Duodenal mucosa (tissue), 2 donors: Measurements from ENCODE around the gene THSD7A.

Experiments used
- H3K27ac ChIP-seq: one replicate; pipeline ENCODE4 v1.7.0; 2013; ENCODE audit warnings: low read depth, low read length
- H3K27me3 ChIP-seq, 2 donors: one replicate each; pipeline ENCODE4 v1.7.0; 2013; ENCODE audit warnings: low read length in 2 of 2, control low read depth in 1 of 2; ENCODE audit not compliant: insufficient read depth in 2 of 2, control insufficient read depth in 1 of 2
- H3K36me3 ChIP-seq, 2 donors: one replicate each; pipeline ENCODE4 v1.7.0; 2013; ENCODE audit warnings: low read length in 2 of 2, control low read depth in 1 of 2; ENCODE audit not compliant: insufficient read depth in 2 of 2, control insufficient read depth in 1 of 2
- H3K4me1 ChIP-seq, 2 donors: one replicate each; pipeline ENCODE4 v1.7.0; 2013; ENCODE audit warnings: low read length in 2 of 2, control low read depth in 1 of 2; ENCODE audit not compliant: insufficient read depth in 2 of 2, control insufficient read depth in 1 of 2
- H3K4me3 ChIP-seq, 2 donors: one replicate each; pipeline ENCODE4 v1.7.0; 2013; ENCODE audit warnings: low read length in 2 of 2, low read depth in 1 of 2
- H3K9ac ChIP-seq, 2 donors: one replicate each; pipeline ENCODE4 v1.7.0; 2013; ENCODE audit warnings: low read length in 2 of 2, low read depth in 1 of 2
- H3K9me3 ChIP-seq, 2 donors: one replicate each; pipeline ENCODE4 v1.7.0; 2013; ENCODE audit warnings: low read length in 2 of 2, control low read depth in 1 of 2; ENCODE audit not compliant: control insufficient read depth in 1 of 2

Gene THSD7A

GRCh38 chr7:11843113-11843765 lies 11.2 kb upstream of the THSD7A start:
- H3K9me3 ChIP-seq: no peaks in the 10 kb centered on the region
- no peaks in the 10 kb centered on the region for H3K36me3 ChIP-seq
- no peak overlapping the region for H3K9ac ChIP-seq
- H3K4me3 ChIP-seq: no peak overlapping the region
- no peaks in the 10 kb centered on the region for H3K4me1 ChIP-seq
- H3K27ac ChIP-seq: no peak overlapping the region
- H3K27me3 ChIP-seq: no peaks in the 10 kb centered on the region

GRCh38 chr7:11841657-11842056 lies 9.7 kb upstream of the THSD7A start:
- H3K9ac ChIP-seq: no peak overlapping the region
- H3K27me3 ChIP-seq: no peaks in the 10 kb centered on the region
- no peaks in the 10 kb centered on the region for H3K4me1 ChIP-seq
- H3K9me3 ChIP-seq: no peaks in the 10 kb centered on the region
- no peak overlapping the region for H3K4me3 ChIP-seq
- no peak overlapping the region for H3K27ac ChIP-seq
- no peaks in the 10 kb centered on the region for H3K36me3 ChIP-seq

- Histone ChIP-seq H3K9me3 (no peaks in the 10 kb centered on the region), H3K9ac (no peak overlapping the region), H3K4me1 (peaks cover 0 to 4% of the 10 kb centered on the region in 2 donors), H3K27ac (no peak overlapping the region), H3K4me3 (no peak overlapping the region), H3K36me3 (no peaks in the 10 kb centered on the region), H3K27me3 (peaks cover 0 to 5% of the 10 kb centered on the region in 2 donors)
Observed at GRCh38 chr7:11835260-11835659, 3.3 kb upstream of the THSD7A start.

GRCh38 chr7:11833431-11833830 lies 1.4 kb upstream of the THSD7A start:
- no peaks in the 10 kb centered on the region for H3K9me3 ChIP-seq
- no peak overlapping the region for H3K27ac ChIP-seq
- H3K27me3 ChIP-seq: peaks cover 0 to 5% of the 10 kb centered on the region in 2 donors
- H3K4me3 ChIP-seq: no peak overlapping the region
- peaks cover 0 to 4% of the 10 kb centered on the region in 2 donors for H3K4me1 ChIP-seq
- no peak overlapping the region for H3K9ac ChIP-seq
- H3K36me3 ChIP-seq: no peaks in the 10 kb centered on the region

GRCh38 chr7:11831156-11831735 lies 752 bp downstream of the THSD7A start:
- Histone ChIP-seq H3K27ac (no peak overlapping the region), H3K9ac (peak overlapping the region; percentile 14 to 27), H3K4me1 (peaks cover 0 to 4% of the 10 kb centered on the region in 2 donors), H3K36me3 (no peaks in the 10 kb centered on the region), H3K4me3 (peak overlapping the region; percentile 67 to 69), H3K27me3 (peaks cover 0 to 5% of the 10 kb centered on the region in 2 donors), H3K9me3 (no peaks in the 10 kb centered on the region)

- Histone ChIP-seq H3K36me3 (no peaks in the 10 kb centered on the region), H3K4me1 (peaks cover 0 to 4% of the 10 kb centered on the region in 2 donors), H3K4me3 (peak overlapping the region; percentile 67 to 69), H3K9me3 (no peaks in the 10 kb centered on the region), H3K27me3 (peaks cover 0 to 5% of the 10 kb centered on the region in 2 donors), H3K9ac (peak overlapping the region in 1 of 2 donors; percentile 14), H3K27ac (no peak overlapping the region)
Observed at GRCh38 chr7:11830582-11831155, 1.3 kb downstream of the THSD7A start.

GRCh38 chr7:11829954-11830353 lies 2.0 kb downstream of the THSD7A start:
- H3K9me3 ChIP-seq: no peaks in the 10 kb centered on the region
- H3K9ac ChIP-seq: no peak overlapping the region
- H3K27me3 ChIP-seq: peaks cover 0 to 5% of the 10 kb centered on the region in 2 donors
- H3K36me3 ChIP-seq: no peaks in the 10 kb centered on the region
- no peak overlapping the region for H3K27ac ChIP-seq
- peaks cover 0 to 4% of the 10 kb centered on the region in 2 donors for H3K4me1 ChIP-seq
- no peak overlapping the region for H3K4me3 ChIP-seq

GRCh38 chr7:11819947-11820346 lies 12.1 kb downstream of the THSD7A start:
- no peaks in the 10 kb centered on the region for H3K9me3 ChIP-seq
- H3K36me3 ChIP-seq: no peaks in the 10 kb centered on the region
- H3K27me3 ChIP-seq: no peaks in the 10 kb centered on the region
- H3K4me1 ChIP-seq: no peaks in the 10 kb centered on the region
- H3K27ac ChIP-seq: no peak overlapping the region
- no peak overlapping the region for H3K4me3 ChIP-seq
- H3K9ac ChIP-seq: no peak overlapping the region

- H3K36me3 ChIP-seq: no peaks in the 10 kb centered on the region
- H3K4me1 ChIP-seq: no peaks in the 10 kb centered on the region
- H3K27ac ChIP-seq: no peak overlapping the region
- H3K9ac ChIP-seq: no peak overlapping the region
- no peaks in the 10 kb centered on the region for H3K9me3 ChIP-seq
- H3K4me3 ChIP-seq: no peak overlapping the region
- no peaks in the 10 kb centered on the region for H3K27me3 ChIP-seq
Observed at GRCh38 chr7:11819271-11819670, 12.7 kb downstream of the THSD7A start.

- Histone ChIP-seq H3K9ac (no peak overlapping the region), H3K4me1 (no peaks in the 10 kb centered on the region), H3K9me3 (no peaks in the 10 kb centered on the region), H3K36me3 (no peaks in the 10 kb centered on the region), H3K27ac (no peak overlapping the region), H3K4me3 (no peak overlapping the region), H3K27me3 (no peaks in the 10 kb centered on the region)
Observed at GRCh38 chr7:11818281-11818680, 13.7 kb downstream of the THSD7A start.
